ENCODE data around the gene FAM174B. TPM values are rescaled to one million over a fixed set of nuclear protein-coding genes. Genes with fewer than 3 reads are reported as not detected.

The FAM174B gene
- total RNA-seq, 4 donors from 2014 or later = 51.9 to 69.4 (median 61.4) TPM

- H3K36me3 ChIP-seq = peaks cover 0 to 3% of the 10 kb centered on the region in 2 donors
- TF ChIP-seq CTCF (IDR thresholded peaks at IDR 0.05) (no peak), POLR2A (IDR thresholded peaks at IDR 0.05) (no peak)
- H3K4me3 ChIP-seq (replicated peaks in 1 of 3) = no peak overlapping the region
- peaks cover 42 to 48% of the 10 kb centered on the region in 2 donors for H3K4me1 ChIP-seq
- H3K9me3 ChIP-seq = no peaks in the 10 kb centered on the region
- H3K27me3 ChIP-seq = no peaks in the 10 kb centered on the region
- WGBS, 2 donors = 94 to 96% methylated on average over 6 of the region's 6 CpGs
- intact Hi-C loops (cut with DNase I) = no loop called here
- DNase-seq = no peak
- no peak overlapping the region for H3K27ac ChIP-seq
These were observed 22.2 kb downstream of the FAM174B start for GRCh38 chr15:92633418-92633817.

GRCh38 chr15:92633001-92633400 lies 22.6 kb downstream of the FAM174B start:
- H3K4me1 ChIP-seq = peaks cover 39 to 46% of the 10 kb centered on the region in 2 donors
- DNase-seq = no peak
- no peaks in the 10 kb centered on the region for H3K9me3 ChIP-seq
- intact Hi-C loops (cut with DNase I) = no loop called here
- H3K36me3 ChIP-seq = peaks cover 0 to 3% of the 10 kb centered on the region in 2 donors
- no peak overlapping the region for H3K27ac ChIP-seq
- 90% methylated on average over 8 of the region's 8 CpGs for WGBS, 2 donors
- no peak for TF ChIP-seq POLR2A (IDR thresholded peaks at IDR 0.05)
- H3K4me3 ChIP-seq (replicated peaks in 1 of 3) = no peak overlapping the region
- H3K27me3 ChIP-seq = no peaks in the 10 kb centered on the region

GRCh38 chr15:92631721-92632120 lies 23.9 kb downstream of the FAM174B start:
- Histone ChIP-seq H3K4me3 (replicated peaks in 1 of 3) (no peak overlapping the region), H3K36me3 (peaks cover 0 to 3% of the 10 kb centered on the region in 2 donors), H3K27me3 (no peaks in the 10 kb centered on the region), H3K4me1 (peaks cover 26 to 33% of the 10 kb centered on the region in 2 donors), H3K27ac (no peak overlapping the region), H3K9me3 (no peaks in the 10 kb centered on the region)
- intact Hi-C loops (cut with DNase I) = no loop called here
- TF ChIP-seq POLR2A (IDR thresholded peaks at IDR 0.05) (no peak), CTCF (IDR thresholded peaks at IDR 0.05) (no peak)
- no peak for DNase-seq
- WGBS, 2 donors = 82 to 87% methylated on average over 11 of the region's 11 CpGs

- Histone ChIP-seq H3K36me3 (peaks cover 0 to 3% of the 10 kb centered on the region in 2 donors), H3K27ac (no peak overlapping the region), H3K9me3 (no peaks in the 10 kb centered on the region), H3K4me3 (replicated peaks in 1 of 3) (no peak overlapping the region), H3K4me1 (peaks cover 18 to 23% of the 10 kb centered on the region in 2 donors), H3K27me3 (no peaks in the 10 kb centered on the region)
- TF ChIP-seq POLR2A (IDR thresholded peaks at IDR 0.05) (no peak), CTCF (IDR thresholded peaks at IDR 0.05) (no peak)
- WGBS, 2 donors = 90 to 96% methylated on average over 11 of the region's 11 CpGs
- DNase-seq = no peak
- intact Hi-C loops (cut with DNase I) = no loop called here
These were observed 25.5 kb downstream of the FAM174B start for GRCh38 chr15:92629975-92630626.

GRCh38 chr15:92629276-92629974 lies 26.1 kb downstream of the FAM174B start:
- Histone ChIP-seq H3K36me3 (peaks cover 0 to 3% of the 10 kb centered on the region in 2 donors), H3K4me3 (replicated peaks in 1 of 3) (no peak overlapping the region), H3K4me1 (peaks cover 18 to 24% of the 10 kb centered on the region in 2 donors), H3K9me3 (no peaks in the 10 kb centered on the region), H3K27me3 (no peaks in the 10 kb centered on the region), H3K27ac (no peak overlapping the region)
- DNase-seq = no peak
- 88 to 89% methylated on average over 11 of the region's 11 CpGs for WGBS, 2 donors
- intact Hi-C loops (cut with DNase I) = no loop called here
- TF ChIP-seq POLR2A (IDR thresholded peaks at IDR 0.05) (no peak), CTCF (IDR thresholded peaks at IDR 0.05) (no peak)

Measured in thyroid gland (tissue), 4 donors.